Measurements from ENCODE around the gene SFRP2.

GRCh38 chr4:153788413-153789276 lies at the start of gene SFRP2:
- TF ChIP-seq EZH2 (IDR thresholded peaks at IDR 0.05; ENCODE audit: borderline replicate concordance, low read depth, low read length, severe bottlenecking), result no peak
- no peak for TF ChIP-seq CTCF (IDR thresholded peaks at IDR 0.05; ENCODE audit: borderline replicate concordance, extremely low read depth, low read length, poor library complexity, severe bottlenecking)
